ENCODE results near the gene MTFP1.
"Not testable (repeated sequence)": the region's sequence is repeated elsewhere in the genome, so short reads cannot be mapped to it uniquely, and the experiment has no call there.

The MTFP1 gene, protein sequence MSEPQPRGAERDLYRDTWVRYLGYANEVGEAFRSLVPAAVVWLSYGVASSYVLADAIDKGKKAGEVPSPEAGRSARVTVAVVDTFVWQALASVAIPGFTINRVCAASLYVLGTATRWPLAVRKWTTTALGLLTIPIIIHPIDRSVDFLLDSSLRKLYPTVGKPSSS

DNA sequence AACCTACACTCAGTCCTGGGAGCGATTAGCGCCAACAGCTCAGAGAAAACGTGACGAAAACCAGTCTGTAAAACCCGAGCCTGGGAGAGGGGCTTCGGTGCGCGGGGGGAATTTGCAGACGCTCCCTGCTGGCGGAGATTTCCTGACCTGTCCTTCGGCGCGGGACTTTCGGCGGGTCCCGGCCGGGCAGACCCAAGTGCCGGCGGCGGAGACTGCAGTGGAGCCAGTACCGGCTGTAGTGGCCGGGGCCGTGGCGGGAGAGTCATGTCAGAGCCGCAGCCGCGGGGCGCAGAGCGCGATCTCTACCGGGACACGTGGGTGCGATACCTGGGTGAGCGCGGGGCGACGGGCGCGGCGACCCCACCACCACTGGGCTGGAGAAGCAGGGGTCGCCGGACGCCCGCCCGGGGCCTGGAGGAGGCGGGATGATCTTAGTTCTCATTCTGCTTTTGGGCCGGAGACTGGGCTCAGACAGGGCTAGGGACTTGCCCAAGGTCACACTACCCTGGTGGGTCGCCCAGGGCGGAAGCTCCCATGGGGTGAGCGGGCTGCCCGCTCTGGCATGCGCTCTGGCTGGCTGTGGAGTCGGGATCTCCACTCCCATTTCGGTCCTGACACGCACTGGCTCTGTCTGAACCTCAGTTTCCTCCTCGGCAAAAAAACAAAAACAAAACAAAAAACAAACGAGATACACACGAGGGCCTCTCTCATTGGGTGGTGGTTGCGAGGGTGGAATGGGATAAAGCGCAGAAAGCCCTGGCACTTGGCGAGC is at the start of gene MTFP1:
MTFP1 (plus strand) TSS at position 153 of the 772 bp plus-strand sequence; CDS start at position 265, 112 bp downstream.
- no peak for DNase-seq (ENCODE audit: low read depth in 2 of 2)

DNA sequence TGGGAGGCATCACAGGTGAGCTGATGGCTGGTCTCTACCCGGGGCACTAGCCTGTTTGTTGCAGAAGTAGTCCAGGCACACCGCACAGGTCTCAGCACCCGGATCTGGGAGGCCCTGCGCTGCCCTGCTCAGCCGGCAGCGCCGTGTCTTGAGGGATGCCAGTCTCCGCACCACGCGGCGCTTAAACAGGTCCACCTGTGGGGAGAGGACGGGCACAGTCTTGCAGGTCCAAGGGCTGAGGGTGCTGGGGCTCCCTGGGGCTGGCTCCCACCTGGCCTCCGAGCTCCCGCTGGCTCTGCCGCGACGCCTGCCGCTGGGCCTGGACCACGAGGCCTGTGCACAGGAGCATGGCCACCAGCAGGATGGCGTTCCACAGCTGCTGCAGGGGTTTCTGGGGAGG is 45.6 kb upstream of the MTFP1 start:
- no peak for DNase-seq (ENCODE audit: low read depth in 2 of 2)

DNA sequence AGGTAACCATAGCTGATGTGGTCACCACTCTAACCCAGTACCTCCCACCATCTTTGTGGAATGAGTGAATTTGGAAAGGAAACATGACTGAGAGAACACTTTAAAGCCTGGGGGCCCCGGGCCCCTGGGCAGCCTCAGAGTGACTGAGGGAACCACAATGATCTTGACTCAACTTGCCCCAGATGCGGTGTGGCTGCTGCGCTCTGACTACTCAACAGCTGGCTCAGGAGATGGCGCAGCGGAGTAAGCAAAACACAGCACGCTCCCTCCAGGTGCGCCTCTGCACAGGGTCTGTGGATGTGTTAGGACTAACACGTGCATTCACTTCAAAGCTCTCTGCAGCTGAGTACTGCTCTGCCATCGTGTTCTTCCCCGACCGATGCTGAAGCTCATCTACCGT is 44.3 kb upstream of the MTFP1 start:
- DNase-seq (ENCODE audit: low read depth in 2 of 2): no peak

DNA sequence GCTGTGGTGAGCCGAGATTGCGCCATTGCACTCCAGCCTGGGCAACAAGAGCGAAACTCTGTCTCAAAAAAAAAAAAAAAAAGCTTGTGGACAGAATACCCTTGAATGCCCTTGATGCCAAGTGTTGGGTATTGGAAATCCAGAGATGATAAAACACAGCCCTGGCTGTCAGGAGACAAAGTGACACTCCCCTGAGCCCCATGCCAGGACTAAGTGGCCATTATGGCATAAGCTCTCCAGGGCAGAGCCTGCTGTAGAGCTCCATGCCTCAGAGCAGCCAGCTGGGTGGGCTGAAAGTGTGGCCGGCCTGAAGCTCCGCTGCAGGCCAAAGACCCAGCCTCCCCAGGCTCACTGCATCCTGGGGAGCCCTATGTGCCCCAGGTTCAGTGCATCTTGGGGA is 43.2 kb upstream of the MTFP1 start:
- DNase-seq (ENCODE audit: low read depth in 2 of 2): no peak

DNA sequence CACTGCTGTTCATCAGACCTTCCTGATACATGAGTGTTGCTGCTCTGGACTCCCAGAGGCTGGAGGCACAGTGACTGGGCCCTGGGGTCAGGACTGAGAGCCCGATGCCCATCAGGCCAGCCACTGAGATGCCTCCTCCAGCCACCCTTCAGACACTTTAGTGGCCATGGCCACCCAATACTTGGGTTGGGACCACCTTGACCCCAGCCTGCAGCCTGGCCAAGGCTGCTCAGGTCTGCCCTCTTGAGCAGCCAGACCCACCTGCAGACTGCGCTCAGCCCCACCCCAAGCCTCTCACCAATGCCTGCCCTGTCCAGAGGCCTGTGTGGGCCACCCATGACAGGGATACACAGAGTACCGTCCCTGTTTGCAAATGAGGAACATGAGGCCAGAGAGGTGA is 42.5 kb upstream of the MTFP1 start:
- DNase-seq (ENCODE audit: low read depth in 2 of 2): no peak

DNA sequence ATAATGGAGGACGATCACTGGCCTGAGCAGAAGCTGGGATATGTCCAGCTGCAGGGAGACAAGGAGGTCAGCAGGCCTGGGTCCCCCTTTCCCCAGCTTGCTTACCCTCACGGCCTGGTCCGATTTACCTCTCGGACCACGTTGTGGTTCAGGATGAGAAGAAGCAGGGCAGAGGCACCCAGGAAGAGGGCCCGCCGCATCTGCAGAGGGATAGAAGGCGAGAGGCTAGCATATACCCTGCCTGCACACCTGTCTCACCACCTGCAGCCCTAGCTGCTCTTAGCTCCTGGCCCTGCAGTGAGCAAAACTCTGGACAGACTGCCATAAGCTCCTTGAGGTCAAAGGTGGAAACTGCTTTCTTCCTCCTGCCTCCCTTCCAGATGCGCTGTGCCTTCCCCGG is 39.6 kb upstream of the MTFP1 start:
- no peak for DNase-seq (ENCODE audit: low read depth in 2 of 2)

DNA sequence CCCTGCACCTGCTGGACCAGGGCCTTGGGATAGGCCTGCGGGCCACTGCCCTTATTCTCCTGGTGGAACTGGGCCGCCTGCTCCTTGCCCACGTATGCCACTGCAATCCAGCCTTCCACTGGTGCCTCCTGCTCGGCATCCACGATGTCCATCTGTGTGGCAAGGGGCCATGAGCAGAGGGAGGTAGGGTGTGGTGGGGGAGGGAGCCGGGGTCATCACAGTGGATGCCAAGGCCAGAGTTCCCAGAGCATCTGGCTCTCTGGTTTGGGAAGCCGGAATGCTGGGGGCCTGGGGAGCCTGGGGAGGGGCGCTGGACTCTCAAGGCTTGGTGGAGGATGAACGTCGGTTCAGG is 39.0 kb upstream of the MTFP1 start:
- no peak for DNase-seq (ENCODE audit: low read depth in 2 of 2)

DNA sequence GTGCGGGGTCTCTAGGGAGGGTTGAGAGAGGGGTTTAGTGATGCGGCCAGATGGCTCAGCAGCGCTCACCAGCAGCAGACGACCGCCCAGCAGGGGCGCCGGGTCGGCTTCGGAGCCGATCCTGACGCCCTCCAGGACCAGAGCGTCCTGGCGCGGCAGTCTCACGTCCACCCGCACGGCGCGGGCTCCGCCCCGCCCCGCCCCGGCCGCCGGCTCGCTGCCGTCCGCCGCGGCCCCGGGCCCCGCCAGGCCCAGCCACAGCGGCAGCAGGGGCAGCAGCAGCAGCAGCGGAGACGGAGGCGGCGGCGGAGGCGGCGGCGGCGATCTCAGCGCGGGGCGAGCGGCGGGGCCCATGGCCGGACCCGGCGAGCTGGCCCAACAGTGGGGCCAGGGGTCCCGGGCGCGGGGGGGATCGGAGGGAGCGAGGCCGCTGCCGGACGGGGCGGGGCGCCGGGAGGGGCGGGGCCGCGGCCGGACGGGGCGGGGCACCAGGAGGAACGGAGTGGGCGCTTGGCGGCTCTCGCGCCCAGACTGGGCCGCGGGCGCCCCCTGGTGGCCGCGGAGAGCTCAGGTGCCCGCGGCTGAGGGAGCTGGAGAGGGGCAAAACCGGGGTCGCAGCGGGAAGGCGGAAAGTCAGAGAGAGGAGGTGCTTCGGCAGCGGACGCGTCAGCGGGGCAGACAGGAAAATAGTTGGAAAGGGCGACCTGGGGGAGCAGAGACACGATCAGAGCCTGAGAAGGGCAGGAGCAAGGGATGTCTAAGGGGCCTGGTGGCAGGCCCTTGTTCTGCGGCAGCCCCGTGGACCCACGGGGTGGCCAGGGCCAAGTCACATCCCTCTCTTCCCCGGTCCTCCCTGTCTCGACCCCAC is 38.4 kb upstream of the MTFP1 start, which contains the start of gene RNF215:
RNF215 (minus strand) TSS at position 452 of the 868 bp plus-strand sequence; CDS start at position 354, 98 bp downstream.
- peak; percentile 48 to 62 for DNase-seq (ENCODE audit: low read depth in 2 of 2)

DNA sequence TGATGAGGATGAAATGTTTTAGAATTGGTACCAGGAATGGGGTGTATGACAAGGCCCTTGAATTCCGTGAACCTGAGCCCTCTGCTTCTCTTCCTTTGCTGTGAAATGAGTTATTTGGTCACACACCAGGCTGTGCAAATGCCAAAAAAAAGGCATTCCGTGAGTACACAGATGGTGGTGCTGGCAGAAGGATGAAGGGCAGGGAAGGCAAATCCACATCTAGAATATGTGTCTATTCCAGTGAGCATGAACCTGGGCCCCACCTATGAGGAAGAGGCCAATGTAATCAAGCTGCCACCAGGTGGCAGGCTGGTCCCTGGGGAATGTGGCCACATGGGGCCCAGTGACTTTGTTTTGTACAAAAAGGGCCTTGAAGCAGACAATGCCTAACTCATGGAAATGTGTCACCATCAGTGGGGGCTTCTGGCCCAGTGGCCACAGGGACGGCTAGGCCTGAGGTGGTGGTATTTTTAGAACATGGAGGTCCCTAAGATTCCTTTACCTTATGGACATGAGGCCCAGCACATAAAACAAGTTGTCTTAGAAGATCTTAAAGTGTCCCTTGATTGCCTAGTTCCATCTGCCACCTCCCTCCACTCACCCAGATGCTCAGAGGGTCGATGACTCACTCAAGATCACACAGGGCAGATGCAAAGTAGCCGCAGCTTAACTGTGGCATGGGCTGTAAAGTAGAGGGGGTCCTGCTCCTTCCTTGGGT is 34.4 kb upstream of the MTFP1 start:
- DNase-seq (ENCODE audit: low read depth in 2 of 2): peak; percentile 48 to 63

DNA sequence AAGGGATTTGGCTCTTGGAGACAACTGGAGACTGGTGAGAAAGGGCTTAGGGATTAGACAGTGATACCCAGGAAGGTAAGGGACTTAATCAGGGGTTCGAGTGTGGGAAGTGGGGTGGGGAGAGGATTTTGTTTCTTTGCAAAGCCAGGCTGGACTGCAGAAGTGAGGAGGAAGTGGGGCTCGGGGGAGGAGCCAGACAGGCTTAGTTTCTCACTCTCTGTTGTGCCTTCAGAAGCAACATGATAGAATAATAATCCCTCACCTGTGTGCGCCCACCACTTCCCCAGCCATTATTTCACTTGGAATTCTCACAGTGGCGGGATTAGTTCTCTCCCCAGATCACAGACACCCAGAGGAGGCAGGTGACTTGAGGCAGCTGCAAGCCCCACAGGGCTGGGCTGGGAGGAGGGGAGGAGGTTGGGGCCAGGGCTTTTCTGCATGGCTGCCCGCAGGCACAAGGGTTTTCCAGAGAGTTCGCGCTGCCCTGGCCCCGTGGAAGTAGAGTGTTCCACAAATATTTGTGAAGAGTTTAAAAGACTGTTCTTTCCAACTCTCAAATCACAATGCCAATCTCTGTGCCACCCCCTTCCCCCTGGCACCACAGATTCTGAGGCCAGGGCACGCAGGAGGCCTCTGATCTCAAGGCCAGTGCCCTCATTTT is 32.8 kb upstream of the MTFP1 start:
- DNase-seq (ENCODE audit: low read depth in 2 of 2): no peak

DNA sequence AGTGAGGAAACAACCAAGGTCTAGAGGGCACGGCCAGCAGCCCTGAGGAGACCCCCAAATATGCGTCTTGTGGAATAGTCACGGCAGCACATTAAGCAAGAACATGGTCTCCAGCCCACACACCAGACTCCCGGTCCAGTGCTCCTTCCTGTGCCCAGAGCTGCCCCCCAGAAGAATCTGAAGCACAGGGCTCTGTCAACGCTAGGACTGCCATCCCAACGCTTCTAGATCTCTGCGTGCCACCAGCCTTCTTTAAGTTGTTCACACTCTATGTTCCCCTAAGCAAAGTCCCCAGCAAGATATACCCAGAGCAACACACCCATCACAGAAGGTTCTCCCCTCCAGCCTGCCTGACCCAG is 32.3 kb upstream of the MTFP1 start:
- DNase-seq (ENCODE audit: low read depth in 2 of 2): no peak

DNA sequence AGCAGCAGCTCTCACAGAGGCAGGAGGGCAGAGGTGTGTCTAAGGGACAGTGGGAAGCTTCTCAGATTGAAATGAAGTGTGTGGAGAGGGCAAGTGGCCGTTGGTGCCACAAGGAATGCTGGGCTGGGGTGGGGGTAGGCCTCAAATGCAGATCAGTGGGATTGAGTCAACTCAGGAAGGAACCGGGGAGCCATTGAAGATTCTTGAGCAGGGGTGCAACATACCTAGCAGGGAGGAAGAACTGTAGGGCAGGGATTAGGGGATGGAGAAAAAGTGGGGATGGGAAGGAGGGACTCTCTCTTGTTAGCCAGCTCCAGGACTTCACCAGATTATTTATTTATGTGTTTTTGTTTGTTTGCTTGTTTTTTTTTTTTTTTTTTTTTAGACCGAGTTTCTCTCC is 31.7 kb upstream of the MTFP1 start:
- DNase-seq (ENCODE audit: low read depth in 2 of 2): no peak

DNA sequence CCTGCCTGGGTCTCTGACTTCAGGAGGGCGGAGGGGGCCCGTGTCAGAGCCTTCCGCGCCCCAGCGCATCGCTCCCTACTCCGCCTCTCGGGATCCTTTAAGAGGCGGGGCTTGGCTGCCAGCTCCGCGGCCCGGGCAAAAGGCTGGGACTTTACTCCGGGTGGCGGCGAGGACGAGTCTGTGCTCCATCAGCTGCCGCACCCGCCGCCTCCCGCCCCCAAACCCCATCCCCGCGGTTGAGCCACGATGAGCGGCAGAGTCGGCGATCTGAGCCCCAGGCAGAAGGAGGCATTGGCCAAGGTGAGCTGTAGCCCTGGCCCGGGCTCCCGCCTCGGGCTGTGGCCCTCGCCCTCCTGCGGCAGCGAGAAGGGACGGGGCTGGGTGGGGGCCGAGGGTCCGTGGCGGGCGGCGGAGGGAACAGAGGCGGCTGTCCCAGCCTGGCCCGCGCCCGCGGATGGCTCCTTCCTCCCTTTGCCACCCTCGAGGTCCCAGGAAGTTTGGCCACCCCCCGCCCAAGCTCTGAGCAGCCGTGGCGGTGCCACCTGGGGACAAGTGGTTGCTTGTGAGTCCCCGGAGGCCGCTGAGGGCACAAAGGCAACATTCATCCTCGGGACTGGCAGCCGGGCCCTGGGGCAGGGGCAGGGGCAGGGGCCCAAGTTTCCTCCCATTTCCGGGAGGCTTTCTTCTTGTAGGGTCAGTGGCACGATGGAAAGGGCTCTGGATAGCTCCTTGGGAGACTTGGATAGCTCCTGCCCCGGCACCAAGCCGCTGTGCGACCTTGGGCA is 28.5 kb upstream of the MTFP1 start, which contains the start of gene SEC14L2:
SEC14L2 (plus strand) TSS at position 148 of the 785 bp plus-strand sequence; CDS start at position 247, 99 bp downstream.
- DNase-seq (ENCODE audit: low read depth in 2 of 2): peak; percentile 12 to 30

DNA sequence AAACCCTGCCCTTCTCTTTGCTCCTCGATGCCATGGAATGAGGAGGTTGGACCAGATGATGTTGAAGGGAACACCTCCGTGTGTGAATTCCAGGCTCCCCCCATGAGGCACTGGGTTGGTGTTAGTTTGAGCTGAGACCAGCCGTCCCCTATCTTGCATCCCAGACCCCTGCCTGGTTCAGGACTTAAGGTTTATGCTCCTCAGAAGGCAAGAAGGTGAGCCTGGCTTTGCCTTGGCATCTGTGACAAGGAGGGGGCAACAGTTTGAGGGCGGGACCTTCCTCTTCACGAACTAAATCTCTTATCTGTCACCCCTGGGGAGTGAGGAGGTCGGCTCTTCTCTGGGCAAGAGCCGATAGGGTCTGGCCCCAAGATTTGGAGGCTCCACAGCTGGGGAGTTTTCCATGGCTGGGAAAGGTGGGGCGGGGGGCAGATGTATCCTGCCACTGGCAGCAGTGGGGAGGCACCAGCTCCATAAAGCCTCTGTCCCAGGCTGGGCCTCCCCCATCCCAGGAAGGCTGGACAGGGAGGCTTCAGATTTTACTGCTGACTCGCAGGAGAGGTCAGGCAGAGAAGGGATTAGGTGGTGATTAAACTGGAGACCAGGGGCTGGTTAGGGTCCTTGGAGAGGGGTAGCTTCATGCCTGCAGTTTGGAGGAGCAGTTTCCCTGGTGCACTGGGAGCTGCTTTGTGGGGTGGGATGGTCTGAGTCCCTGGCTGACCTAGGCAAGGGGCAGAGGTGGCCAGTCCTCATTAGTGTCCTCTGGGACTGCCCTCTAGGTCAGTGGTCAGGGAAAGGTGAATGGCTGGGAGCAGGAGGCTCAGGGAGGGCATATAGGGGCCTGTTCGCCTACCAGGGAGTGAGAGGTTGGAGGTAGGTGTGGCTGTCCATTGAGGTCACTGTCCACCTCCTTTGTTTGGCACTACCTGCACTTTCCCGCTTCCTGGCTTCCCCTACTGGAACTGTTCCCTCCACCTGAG is 27.6 kb upstream of the MTFP1 start:
- no peak for DNase-seq (ENCODE audit: low read depth in 2 of 2)

DNA sequence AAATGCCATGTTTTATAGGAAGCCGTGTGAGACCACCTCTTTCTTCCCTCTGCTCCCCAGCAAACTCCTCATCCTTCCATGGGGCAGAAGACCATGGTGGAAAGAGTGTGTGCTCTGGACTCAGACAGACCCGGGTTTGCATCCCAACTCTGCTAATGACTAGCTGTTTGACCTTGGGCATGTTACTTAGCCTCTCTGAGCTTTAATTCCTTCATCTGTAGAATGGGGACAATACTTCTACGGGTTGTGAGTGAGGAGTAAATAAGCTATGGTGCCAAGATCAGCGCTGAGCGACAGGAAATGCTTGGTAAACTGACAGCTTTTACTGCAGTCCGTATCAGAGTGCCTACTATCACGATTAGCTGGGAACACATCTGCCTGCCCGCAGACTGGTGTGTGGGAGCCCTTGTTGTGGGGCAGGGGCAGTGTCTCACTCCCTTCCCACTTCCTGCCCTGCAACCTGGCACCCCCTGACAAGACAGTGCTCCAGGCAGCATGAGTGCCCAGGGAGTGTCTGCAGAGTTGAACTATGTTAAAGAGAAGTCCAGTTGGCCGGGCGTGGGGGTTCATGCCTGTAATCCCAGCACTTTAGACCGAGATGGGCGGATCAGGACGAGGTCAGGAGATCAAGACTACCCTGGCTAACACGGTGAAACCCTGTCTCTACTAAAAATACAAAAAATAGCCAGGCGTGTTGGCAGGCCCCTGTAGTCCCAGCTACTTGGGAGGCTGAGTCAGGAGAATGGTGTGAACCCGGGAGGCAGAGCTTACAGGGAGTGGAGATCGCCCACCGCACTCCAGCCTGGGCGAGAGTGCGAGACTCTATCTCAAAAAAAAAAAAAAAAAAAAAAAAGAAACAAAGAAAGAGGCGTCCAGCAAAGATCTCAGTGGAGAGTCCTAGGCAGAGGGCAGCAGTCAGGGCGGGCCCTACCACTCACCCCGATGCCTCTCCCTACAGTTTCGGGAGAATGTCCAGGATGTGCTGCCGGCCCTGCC is 26.6 kb upstream of the MTFP1 start:
- DNase-seq (ENCODE audit: low read depth in 2 of 2): no peak

DNA sequence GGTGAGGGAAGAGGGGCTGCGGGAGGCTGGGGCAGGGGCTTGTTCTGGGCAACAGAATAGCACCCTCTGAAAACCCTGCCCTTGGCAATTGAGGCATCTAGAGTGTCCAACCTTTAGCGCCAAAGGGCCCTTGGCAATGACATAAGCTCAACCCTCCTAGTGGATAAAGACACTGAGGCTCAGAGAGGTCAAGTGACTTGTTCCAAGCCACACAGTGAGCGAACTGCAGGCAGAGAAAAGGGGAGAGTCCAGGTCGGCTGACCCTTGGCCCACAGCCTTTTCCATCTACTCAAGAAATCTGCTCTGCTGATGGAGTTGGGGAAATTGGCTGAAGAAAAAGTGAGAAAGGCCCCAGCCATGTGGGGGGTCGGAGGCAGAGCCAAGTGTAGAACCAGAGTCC is 25.9 kb upstream of the MTFP1 start:
- DNase-seq (ENCODE audit: low read depth in 2 of 2): no peak

DNA sequence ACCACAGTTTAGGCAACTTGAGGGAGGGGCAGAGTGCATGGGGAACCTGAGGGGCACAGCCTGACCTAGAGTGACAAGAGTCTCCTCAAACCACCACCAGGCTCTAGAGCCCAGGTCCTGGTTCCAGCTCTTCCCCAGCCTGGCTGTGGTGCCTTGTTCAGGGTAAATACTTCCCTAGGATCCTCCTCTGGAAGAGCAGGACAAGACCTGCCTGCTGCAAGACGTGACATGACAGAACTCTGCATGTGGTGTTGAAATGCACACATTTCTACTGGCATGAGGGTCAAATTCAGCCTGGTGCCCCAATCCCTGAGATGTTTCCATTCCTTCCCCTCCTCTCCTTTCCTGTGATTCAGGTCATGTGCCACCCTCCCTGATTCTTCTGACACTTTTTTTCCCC is 25.4 kb upstream of the MTFP1 start:
- no peak for DNase-seq (ENCODE audit: low read depth in 2 of 2)

DNA sequence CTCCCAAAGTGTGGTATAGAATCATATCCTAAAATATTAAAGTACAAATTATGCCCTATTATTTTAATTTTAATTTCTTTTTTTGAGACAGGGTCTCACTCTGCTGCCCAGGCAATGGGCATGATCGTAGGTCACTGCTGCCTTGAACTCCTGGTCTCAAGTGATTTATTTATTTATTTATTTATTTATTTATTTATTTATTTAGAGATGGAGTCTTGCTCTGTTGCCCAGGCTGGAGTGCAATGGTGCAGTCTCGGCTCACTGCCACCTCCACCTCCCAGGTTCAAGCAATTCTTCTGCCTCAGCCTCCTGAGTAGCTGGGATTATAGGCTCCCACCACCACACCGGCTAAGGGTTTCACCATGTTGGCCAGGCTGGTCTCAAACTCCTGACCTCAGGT is 24.5 kb upstream of the MTFP1 start:
- not testable (repeated sequence) for DNase-seq (ENCODE audit: low read depth in 2 of 2)

Data from activated CD8-positive, alpha-beta memory T cell treated with anti-CD3 and anti-CD28 coated beads for 4 hours (primary cell).